ENCODE measurements around the gene ARHGAP32. TPM values are rescaled to one million over a fixed set of nuclear protein-coding genes. Genes with fewer than 3 reads are reported as not detected.
A peak's percentile ranks its signal among the peaks of the same experiment; 100 is the strongest.
"Not testable (repeated sequence)": the region's sequence is repeated elsewhere in the genome, so short reads cannot be mapped to it uniquely, and the experiment has no call there.

The ARHGAP32 gene
- total and polyA plus RNA-seq, 7 experiments from 2014 or later = 2.3 to 10.5 (median 4.9) TPM

GRCh38 chr11:129012880-129013279, 179.2 kb downstream of the ARHGAP32 start:
- Mint-ChIP-seq H3K27ac (no peak overlapping the region), H3K4me3 (no peak overlapping the region), H3K36me3 (peaks cover 0 to 26% (median 16%) of the 10 kb centered on the region in 5 donors), H3K9me3 (peaks cover 0 to 6% (median 0%) of the 10 kb centered on the region in 11 donors), H3K27me3 (peaks cover 0 to 3% (median 0%) of the 10 kb centered on the region in 5 donors), H3K4me1 (no peaks in the 10 kb centered on the region)
- H3K9me3 ChIP-seq (ENCODE audit: control insufficient read depth in 2 of 3, low read length in 3 of 3) = no peaks in the 10 kb centered on the region
- no peak for DNase-seq
- no peak overlapping the region for H3K27ac ChIP-seq (ENCODE audit: low read depth, low read length)
- no peaks in the 10 kb centered on the region for H3K4me1 ChIP-seq (ENCODE audit: control insufficient read depth in 2 of 2, insufficient read depth in 2 of 2, low read length in 2 of 2)
- H3K36me3 ChIP-seq (ENCODE audit: control insufficient read depth in 2 of 3, insufficient read depth in 3 of 3, low read length in 3 of 3) = no peaks in the 10 kb centered on the region
- no peaks in the 10 kb centered on the region for H3K27me3 ChIP-seq (ENCODE audit: control insufficient read depth in 2 of 2, insufficient read depth in 2 of 2, low read length in 2 of 2)
- POLR2A ChIA-PET = interaction anchor here (0.7 kb wide), 1 partner anchor 18 kb away, joined by 3 read pairs; no protein-coding TSS in a partner anchor
- intact Hi-C loops (cut with micrococcal nuclease) = no loop called here
- no peak for ATAC-seq
- CTCF ChIA-PET = no interaction called here
- H3K4me3 ChIP-seq (ENCODE audit: low read length) = no peak overlapping the region

- ATAC-seq (no peak), DNase-seq (no peak)
- Histone ChIP-seq H3K27ac (ENCODE audit: low read depth, low read length) (no peak overlapping the region), H3K9me3 (ENCODE audit: control insufficient read depth in 2 of 3, low read length in 3 of 3) (no peaks in the 10 kb centered on the region), H3K36me3 (ENCODE audit: control insufficient read depth in 2 of 3, insufficient read depth in 3 of 3, low read length in 3 of 3) (no peaks in the 10 kb centered on the region), H3K4me1 (ENCODE audit: control insufficient read depth in 2 of 2, insufficient read depth in 2 of 2, low read length in 2 of 2) (no peaks in the 10 kb centered on the region), H3K4me3 (ENCODE audit: low read length) (no peak overlapping the region), H3K27me3 (ENCODE audit: control insufficient read depth in 2 of 2, insufficient read depth in 2 of 2, low read length in 2 of 2) (no peaks in the 10 kb centered on the region)
- H3K4me1 Mint-ChIP-seq = no peaks in the 10 kb centered on the region
- peaks cover 0 to 41% (median 13%) of the 10 kb centered on the region in 5 donors for H3K36me3 Mint-ChIP-seq
- ChIA-PET POLR2A (no interaction called here), CTCF (no interaction called here)
- no peak overlapping the region for H3K27ac Mint-ChIP-seq
- peaks cover 0 to 5% (median 0%) of the 10 kb centered on the region in 5 donors for H3K27me3 Mint-ChIP-seq
- H3K4me3 Mint-ChIP-seq = no peak overlapping the region
- H3K9me3 Mint-ChIP-seq = peaks cover 9 to 51% (median 27%) of the 10 kb centered on the region in 11 donors
- intact Hi-C loops (cut with micrococcal nuclease) = no loop called here
These were observed 186.0 kb downstream of the ARHGAP32 start for GRCh38 chr11:129006161-129006560.

GRCh38 chr11:128999165-128999564, 193.0 kb downstream of the ARHGAP32 start:
- peaks cover 9 to 58% (median 30%) of the 10 kb centered on the region in 5 donors for H3K36me3 Mint-ChIP-seq
- H3K4me1 Mint-ChIP-seq; intact Hi-C loops (cut with micrococcal nuclease); H3K4me1 ChIP-seq (ENCODE audit: control insufficient read depth in 2 of 2, insufficient read depth in 2 of 2, low read length in 2 of 2); CTCF ChIA-PET; H3K27ac ChIP-seq (ENCODE audit: low read depth, low read length); H3K36me3 ChIP-seq (ENCODE audit: control insufficient read depth in 2 of 3, insufficient read depth in 3 of 3, low read length in 3 of 3); H3K27me3 Mint-ChIP-seq; H3K4me3 Mint-ChIP-seq; DNase-seq; H3K27ac Mint-ChIP-seq; H3K27me3 ChIP-seq (ENCODE audit: control insufficient read depth in 2 of 2, insufficient read depth in 2 of 2, low read length in 2 of 2); POLR2A ChIA-PET; H3K4me3 ChIP-seq (ENCODE audit: low read length); ATAC-seq: not testable (repeated sequence)
- peaks cover 0 to 12% (median 0%) of the 10 kb centered on the region in 3 experiments for H3K9me3 ChIP-seq (ENCODE audit: control insufficient read depth in 2 of 3, low read length in 3 of 3)
- peaks cover 14 to 62% (median 29%) of the 10 kb centered on the region in 11 donors for H3K9me3 Mint-ChIP-seq

GRCh38 chr11:128988242-128988970, 203.7 kb downstream of the ARHGAP32 start:
- Mint-ChIP-seq H3K9me3 (peaks cover 0 to 5% (median 2%) of the 10 kb centered on the region in 11 donors), H3K4me1 (peaks cover 0 to 18% (median 0%) of the 10 kb centered on the region in 7 donors), H3K4me3 (no peak overlapping the region), H3K27me3 (no peaks in the 10 kb centered on the region), H3K36me3 (peaks cover 0 to 24% (median 4%) of the 10 kb centered on the region in 5 donors), H3K27ac (no peak overlapping the region)
- ATAC-seq (no peak), DNase-seq (no peak)
- POLR2A ChIA-PET = no interaction called here
- Histone ChIP-seq H3K27me3 (ENCODE audit: control insufficient read depth in 2 of 2, insufficient read depth in 2 of 2, low read length in 2 of 2) (no peaks in the 10 kb centered on the region), H3K9me3 (ENCODE audit: control insufficient read depth in 2 of 3, low read length in 3 of 3) (no peaks in the 10 kb centered on the region), H3K4me3 (ENCODE audit: low read length) (no peak overlapping the region), H3K4me1 (ENCODE audit: control insufficient read depth in 2 of 2, insufficient read depth in 2 of 2, low read length in 2 of 2) (no peaks in the 10 kb centered on the region), H3K27ac (ENCODE audit: low read depth, low read length) (no peak overlapping the region), H3K36me3 (ENCODE audit: control insufficient read depth in 2 of 3, insufficient read depth in 3 of 3, low read length in 3 of 3) (no peaks in the 10 kb centered on the region)
- CTCF ChIA-PET = interaction anchor here (0.6 kb wide), 1 partner anchor 24 kb away, joined by 3 read pairs; no protein-coding TSS in a partner anchor
- intact Hi-C loops (cut with micrococcal nuclease) = no loop called here

GRCh38 chr11:128985880-128986279, 206.2 kb downstream of the ARHGAP32 start:
- POLR2A ChIA-PET = no interaction called here
- Mint-ChIP-seq H3K4me1 (peaks cover 0 to 11% (median 0%) of the 10 kb centered on the region in 7 donors), H3K27ac (peak overlapping the region in 1 of 9 donors; percentile 2), H3K9me3 (peaks cover 0 to 5% (median 2%) of the 10 kb centered on the region in 11 donors), H3K27me3 (no peaks in the 10 kb centered on the region), H3K4me3 (peak overlapping the region in 1 of 10 donors; percentile 4), H3K36me3 (peaks cover 0 to 23% (median 8%) of the 10 kb centered on the region in 5 donors)
- DNase-seq (no peak), ATAC-seq (no peak)
- H3K27me3 ChIP-seq (ENCODE audit: control insufficient read depth in 2 of 2, insufficient read depth in 2 of 2, low read length in 2 of 2) = no peaks in the 10 kb centered on the region
- CTCF ChIA-PET = interaction anchor here (0.7 kb wide), 2 partner anchors 18 to 375 kb away, joined by 3 read pairs; no protein-coding TSS in a partner anchor
- intact Hi-C loops (cut with micrococcal nuclease) = no loop called here
- H3K27ac ChIP-seq (ENCODE audit: low read depth, low read length) = no peak overlapping the region
- no peaks in the 10 kb centered on the region for H3K4me1 ChIP-seq (ENCODE audit: control insufficient read depth in 2 of 2, insufficient read depth in 2 of 2, low read length in 2 of 2)
- peaks cover 0 to 4% (median 0%) of the 10 kb centered on the region in 3 experiments for H3K36me3 ChIP-seq (ENCODE audit: control insufficient read depth in 2 of 3, insufficient read depth in 3 of 3, low read length in 3 of 3)
- H3K4me3 ChIP-seq (ENCODE audit: low read length) = no peak overlapping the region
- H3K9me3 ChIP-seq (ENCODE audit: control insufficient read depth in 2 of 3, low read length in 3 of 3) = no peaks in the 10 kb centered on the region

GRCh38 chr11:128983023-128983422, 209.1 kb downstream of the ARHGAP32 start:
- peaks cover 0 to 23% (median 4%) of the 10 kb centered on the region in 5 donors for H3K36me3 Mint-ChIP-seq
- H3K36me3 ChIP-seq (ENCODE audit: control insufficient read depth in 2 of 3, insufficient read depth in 3 of 3, low read length in 3 of 3) = peaks cover 0 to 4% (median 0%) of the 10 kb centered on the region in 3 experiments
- no peaks in the 10 kb centered on the region for H3K9me3 ChIP-seq (ENCODE audit: control insufficient read depth in 2 of 3, low read length in 3 of 3)
- ChIA-PET POLR2A (no interaction called here), CTCF (no interaction called here)
- peaks cover 0 to 11% (median 0%) of the 10 kb centered on the region in 7 donors for H3K4me1 Mint-ChIP-seq
- no peaks in the 10 kb centered on the region for H3K9me3 Mint-ChIP-seq
- no peak overlapping the region for H3K4me3 Mint-ChIP-seq
- H3K27ac Mint-ChIP-seq = no peak overlapping the region
- H3K27me3 ChIP-seq (ENCODE audit: control insufficient read depth in 2 of 2, insufficient read depth in 2 of 2, low read length in 2 of 2) = no peaks in the 10 kb centered on the region
- intact Hi-C loops (cut with micrococcal nuclease) = no loop called here
- H3K4me3 ChIP-seq (ENCODE audit: low read length) = no peak overlapping the region
- H3K27ac ChIP-seq (ENCODE audit: low read depth, low read length) = no peak overlapping the region
- DNase-seq (no peak), ATAC-seq (no peak)
- no peaks in the 10 kb centered on the region for H3K27me3 Mint-ChIP-seq
- H3K4me1 ChIP-seq (ENCODE audit: control insufficient read depth in 2 of 2, insufficient read depth in 2 of 2, low read length in 2 of 2) = no peaks in the 10 kb centered on the region
